Fibroblast of peridontal ligament (primary cell): ENCODE results near the gene CAMKMT.
"Not testable (repeated sequence)": the region's sequence is repeated elsewhere in the genome, so short reads cannot be mapped to it uniquely, and the experiment has no call there.

ENCODE experiments used
- DNase-seq: peaks from one replicate; pipeline ENCODE4 v3.0.0-alpha.2; 2010; ENCODE audit errors: extremely low read depth

CAMKMT gene

GRCh38 chr2:44360749-44361329 is 908 bp upstream of the CAMKMT start:
- peak; percentile 34 for DNase-seq

- DNase-seq: peak; percentile 62
Observed at GRCh38 chr2:44362207-44363015, 664 bp downstream of the CAMKMT start.

- no peak for DNase-seq
Observed at GRCh38 chr2:44364604-44365003, 2.9 kb downstream of the CAMKMT start.

- DNase-seq: no peak
Observed at GRCh38 chr2:44367591-44367990, 5.8 kb downstream of the CAMKMT start.

GRCh38 chr2:44369392-44369791 is 7.6 kb downstream of the CAMKMT start:
- DNase-seq: no peak

- DNase-seq: no peak
Observed at GRCh38 chr2:44371445-44371844, 9.7 kb downstream of the CAMKMT start.

- no peak for DNase-seq
Observed at GRCh38 chr2:44372246-44372645, 10.5 kb downstream of the CAMKMT start.

GRCh38 chr2:44377486-44377885 is 15.7 kb downstream of the CAMKMT start:
- no peak for DNase-seq

GRCh38 chr2:44385226-44385625 is 23.5 kb downstream of the CAMKMT start:
- DNase-seq: not testable (repeated sequence)

- no peak for DNase-seq
Observed at GRCh38 chr2:44388877-44389276, 27.1 kb downstream of the CAMKMT start.

GRCh38 chr2:44389895-44390294 is 28.1 kb downstream of the CAMKMT start:
- DNase-seq: peak; percentile 11

- DNase-seq: peak; percentile 69
Observed at GRCh38 chr2:44392338-44392943, 30.7 kb downstream of the CAMKMT start.

- peak; percentile 66 for DNase-seq
Observed at GRCh38 chr2:44397447-44398175, 35.9 kb downstream of the CAMKMT start.

GRCh38 chr2:44398243-44398897 is 36.6 kb downstream of the CAMKMT start:
- DNase-seq: peak; percentile 38

- DNase-seq: no peak
Observed at GRCh38 chr2:44420725-44421124, 59.0 kb downstream of the CAMKMT start.

- no peak for DNase-seq
Observed at GRCh38 chr2:44424211-44424610, 62.5 kb downstream of the CAMKMT start.

- peak; percentile 8 for DNase-seq
Observed at GRCh38 chr2:44429034-44429433, 67.3 kb downstream of the CAMKMT start.

- no peak for DNase-seq
Observed at GRCh38 chr2:44430342-44430741, 68.6 kb downstream of the CAMKMT start.

- DNase-seq: no peak
Observed at GRCh38 chr2:44433895-44434294, 72.1 kb downstream of the CAMKMT start.

GRCh38 chr2:44441200-44441599 is 79.5 kb downstream of the CAMKMT start:
- no peak for DNase-seq

GRCh38 chr2:44442019-44442418 is 80.3 kb downstream of the CAMKMT start:
- no peak for DNase-seq

- no peak for DNase-seq
Observed at GRCh38 chr2:44443517-44443916, 81.8 kb downstream of the CAMKMT start.
